Urinary bladder (tissue), 4 donors: ENCODE measurements around the gene BCKDK. TPM values are rescaled to one million over a fixed set of nuclear protein-coding genes. Genes with fewer than 3 reads are reported as not detected.
A peak's percentile ranks its signal among the peaks of the same experiment; 100 is the strongest.
"Not testable (repeated sequence)": the region's sequence is repeated elsewhere in the genome, so short reads cannot be mapped to it uniquely, and the experiment has no call there.

Experiments
- DNase-seq: peaks from one replicate; pipeline ENCODE4 v3.0.0-alpha.2; 2015; ENCODE audit errors: extremely low spot score
- H3K27ac ChIP-seq: one replicate; pipeline ENCODE4 v1.5.1; 2013; ENCODE audit warnings: low read depth, mild to moderate bottlenecking, moderate library complexity
- H3K36me3 ChIP-seq: one replicate; pipeline ENCODE4 v1.6.1; 2013; ENCODE audit warnings: mild to moderate bottlenecking, moderate library complexity; ENCODE audit not compliant: insufficient read depth
- H3K4me1 ChIP-seq: one replicate; pipeline ENCODE4 v1.6.1; 2013; ENCODE audit warnings: mild to moderate bottlenecking, moderate library complexity; ENCODE audit not compliant: insufficient read depth
- H3K4me3 ChIP-seq: one replicate; pipeline ENCODE4 v1.5.1; 2013; ENCODE audit warnings: low read depth, low read length
- WGBS: extraction: QIAGEN DNeasy Blood & Tissue Kit; methylation state at CpG from one replicate; pipeline ENCODE4 v1.1.7; 2013; 5-methylcytosine and 5-hydroxymethylcytosine counted together
- polyA plus RNA-seq: library from polyadenylated mRNA; stranded (reverse); fragments of 200-250 nt; gene quantifications from one replicate; pipeline ENCODE4 v1.2.3, GENCODE V29; 2013
- total RNA-seq: library from RNA; depleted of rRNA; stranded (reverse); fragments of >200 nt; gene quantifications from one replicate; pipeline ENCODE4 v1.2.3, GENCODE V29; 2014
- donor health status: healthy with polysubstance abuse.
- donor health status: healthy.

The BCKDK gene
- total and polyA plus RNA-seq, 2 donors: 10.4 to 56.0 TPM

GRCh38 chr16:31131416-31131815 lies 23.2 kb downstream of the BCKDK start:
- Histone ChIP-seq H3K27ac (no peak overlapping the region), H3K4me3 (no peak overlapping the region), H3K36me3 (no peaks in the 10 kb centered on the region), H3K4me1 (no peaks in the 10 kb centered on the region)
- 91% methylated on average over 11 of the region's 11 CpGs for WGBS
- no peak for DNase-seq

GRCh38 chr16:31131841-31132271 lies 23.7 kb downstream of the BCKDK start:
- no peak overlapping the region for H3K27ac ChIP-seq
- 87% methylated on average over 5 of the region's 5 CpGs for WGBS
- no peak overlapping the region for H3K4me3 ChIP-seq
- no peaks in the 10 kb centered on the region for H3K36me3 ChIP-seq
- H3K4me1 ChIP-seq: no peaks in the 10 kb centered on the region
- no peak for DNase-seq

GRCh38 chr16:31132303-31132979 lies 24.3 kb downstream of the BCKDK start:
- Histone ChIP-seq H3K4me1 (no peaks in the 10 kb centered on the region), H3K36me3 (no peaks in the 10 kb centered on the region), H3K27ac (no peak overlapping the region), H3K4me3 (no peak overlapping the region)
- WGBS: 85% methylated on average over 20 of the region's 20 CpGs
- DNase-seq: no peak

GRCh38 chr16:31133046-31133501 lies 24.9 kb downstream of the BCKDK start:
- Histone ChIP-seq H3K36me3 (no peaks in the 10 kb centered on the region), H3K4me3 (no peak overlapping the region), H3K27ac (no peak overlapping the region), H3K4me1 (no peaks in the 10 kb centered on the region)
- no peak for DNase-seq
- 88% methylated on average over 6 of the region's 6 CpGs for WGBS

- Histone ChIP-seq H3K4me3 (no peak overlapping the region), H3K4me1 (no peaks in the 10 kb centered on the region), H3K27ac (no peak overlapping the region), H3K36me3 (no peaks in the 10 kb centered on the region)
- WGBS: 27% methylated on average over 5 of the region's 5 CpGs
- DNase-seq: no peak
Observed at GRCh38 chr16:31134091-31134571, 25.9 kb downstream of the BCKDK start.

GRCh38 chr16:31134625-31135534 lies 26.7 kb downstream of the BCKDK start:
- 16% methylated on average over 18 of the region's 18 CpGs for WGBS
- DNase-seq: no peak
- Histone ChIP-seq H3K4me1 (no peaks in the 10 kb centered on the region), H3K36me3 (no peaks in the 10 kb centered on the region), H3K27ac (no peak overlapping the region), H3K4me3 (no peak overlapping the region)

GRCh38 chr16:31135535-31136286 lies 27.5 kb downstream of the BCKDK start, which contains the start of gene PRSS8:
TSS of gene PRSS8 (minus strand) at chr16:31135727. CDS start at chr16:31135498, 229 bp downstream.
- 44% methylated on average over 22 of the region's 22 CpGs for WGBS
- Histone ChIP-seq H3K36me3 (no peaks in the 10 kb centered on the region), H3K4me1 (no peaks in the 10 kb centered on the region), H3K27ac (no peak within 1 kb of the TSS), H3K4me3 (no peak within 1 kb of the TSS)
- no peak for DNase-seq

- DNase-seq: no peak
- H3K27ac ChIP-seq: no peak overlapping the region
- H3K4me1 ChIP-seq: no peaks in the 10 kb centered on the region
- H3K36me3 ChIP-seq: no peaks in the 10 kb centered on the region
- no peak overlapping the region for H3K4me3 ChIP-seq
- 84% methylated on average over 6 of the region's 6 CpGs for WGBS
Observed at GRCh38 chr16:31136287-31136662, 28.1 kb downstream of the BCKDK start.

GRCh38 chr16:31136822-31137499 lies 28.8 kb downstream of the BCKDK start:
- DNase-seq, H3K4me1 ChIP-seq, H3K4me3 ChIP-seq, H3K36me3 ChIP-seq, H3K27ac ChIP-seq: not testable (repeated sequence)
- WGBS: 90% methylated on average over 20 of the region's 20 CpGs

- Histone ChIP-seq H3K36me3 (no peaks in the 10 kb centered on the region), H3K27ac (peak overlapping the region; percentile 61), H3K4me1 (peaks cover 2% of the 10 kb centered on the region), H3K4me3 (no peak overlapping the region)
- WGBS: 45% methylated on average over 27 of the region's 27 CpGs
- DNase-seq: peak; percentile 67
Observed at GRCh38 chr16:31138621-31139578, 30.7 kb downstream of the BCKDK start.

- not testable (repeated sequence) for H3K36me3 ChIP-seq, H3K4me3 ChIP-seq, DNase-seq, H3K4me1 ChIP-seq
- peak overlapping the region; percentile 75 for H3K27ac ChIP-seq
- 87% methylated on average over 9 of the region's 9 CpGs for WGBS
Observed at GRCh38 chr16:31141071-31141469, 32.9 kb downstream of the BCKDK start.

GRCh38 chr16:31141489-31142108 lies 33.4 kb downstream of the BCKDK start:
- Histone ChIP-seq H3K4me3 (no peak overlapping the region), H3K36me3 (no peaks in the 10 kb centered on the region), H3K27ac (peak overlapping the region; percentile 75), H3K4me1 (peaks cover 2% of the 10 kb centered on the region)
- no peak for DNase-seq
- 23% methylated on average over 10 of the region's 10 CpGs for WGBS
